Measurements from ENCODE around the gene ADAMTS2. TPM values are rescaled to one million over a fixed set of nuclear protein-coding genes. Genes with fewer than 3 reads are reported as not detected.

ADAMTS2 gene
- total RNA-seq, 1 donor from 2014 or later = not detected

DNA sequence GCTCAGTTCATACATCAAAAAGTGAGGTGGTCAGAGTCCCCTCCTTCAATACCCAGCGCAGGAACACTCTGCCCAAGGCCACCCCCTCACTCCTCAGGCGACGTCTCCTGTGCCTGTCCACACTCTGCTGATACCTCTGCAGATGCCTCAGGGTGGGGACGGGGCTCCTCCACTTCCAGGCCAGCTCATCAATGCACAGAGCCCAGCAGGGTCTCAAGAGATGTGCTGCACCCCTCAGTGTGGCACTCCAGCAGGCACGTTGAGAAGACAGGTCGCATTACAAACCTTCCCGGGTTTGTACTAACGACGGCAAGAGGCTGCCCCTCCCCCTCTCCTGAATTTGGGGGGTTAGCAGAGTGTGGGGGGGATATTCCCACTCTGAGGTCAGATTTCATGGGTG, 156.6 kb downstream of the ADAMTS2 start:
- no peaks in the 10 kb centered on the region for H3K36me3 Mint-ChIP-seq (ENCODE audit: low read depth)
- no peak overlapping the region for H3K27ac Mint-ChIP-seq
- no peak overlapping the region for H3K4me3 Mint-ChIP-seq (ENCODE audit: low read depth)
- no peaks in the 10 kb centered on the region for H3K4me1 Mint-ChIP-seq (ENCODE audit: low read depth)
- intact Hi-C loops (cut with micrococcal nuclease) = no loop called here
- H3K9me3 Mint-ChIP-seq = no peaks in the 10 kb centered on the region
- no peaks in the 10 kb centered on the region for H3K27me3 Mint-ChIP-seq (ENCODE audit: low read depth)
- no peak for DNase-seq (ENCODE audit: low spot score)

DNA sequence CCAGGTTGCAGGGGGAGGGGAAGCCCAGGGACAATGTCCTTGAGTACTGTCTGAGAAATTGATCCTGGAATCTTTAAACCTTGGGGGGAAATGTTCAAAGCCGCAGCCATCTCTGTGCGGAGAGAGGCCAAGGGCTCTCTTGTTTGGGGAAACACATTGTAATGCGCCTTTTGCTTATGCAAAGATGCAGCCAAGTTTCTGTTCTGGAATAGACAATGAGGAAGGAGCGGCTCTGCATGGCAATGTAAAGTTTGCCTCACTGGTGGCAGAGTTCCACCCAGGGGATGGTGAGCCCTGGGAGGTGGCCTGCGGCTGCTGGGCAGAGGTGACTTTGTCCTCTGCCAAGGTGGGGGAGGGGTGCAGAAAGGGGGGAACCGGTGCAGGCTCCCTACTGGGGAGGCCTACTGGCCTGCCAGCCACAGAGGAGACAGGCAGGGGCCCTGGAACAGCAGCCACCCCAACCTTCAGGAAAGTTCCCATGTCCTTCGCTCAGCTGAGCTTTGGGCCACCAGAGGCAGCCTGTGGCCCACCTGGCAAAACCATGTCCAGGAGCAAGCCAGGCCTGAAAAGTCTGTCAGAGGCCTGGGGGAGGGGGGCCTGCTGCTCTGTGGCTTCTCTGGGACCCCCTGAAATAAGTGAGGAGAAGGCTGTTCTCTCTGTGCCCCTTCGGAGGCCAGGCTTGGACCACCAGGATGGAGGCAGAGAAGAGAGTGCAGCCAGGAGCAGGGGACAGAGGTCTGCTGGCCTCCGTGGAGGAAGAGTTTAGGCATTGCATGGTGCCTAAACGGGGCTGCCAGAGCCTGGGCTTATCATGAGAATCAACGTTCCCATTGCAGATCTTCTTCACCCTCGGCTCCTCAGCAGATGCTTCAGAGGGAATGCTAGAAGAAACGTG, 157.3 kb downstream of the ADAMTS2 start:
- Mint-ChIP-seq H3K4me1 (ENCODE audit: low read depth) (no peaks in the 10 kb centered on the region), H3K9me3 (no peaks in the 10 kb centered on the region), H3K27me3 (ENCODE audit: low read depth) (no peaks in the 10 kb centered on the region), H3K36me3 (ENCODE audit: low read depth) (no peaks in the 10 kb centered on the region), H3K4me3 (ENCODE audit: low read depth) (no peak overlapping the region), H3K27ac (no peak overlapping the region)
- intact Hi-C loops (cut with micrococcal nuclease) = no loop called here
- DNase-seq (ENCODE audit: low spot score) = no peak

DNA sequence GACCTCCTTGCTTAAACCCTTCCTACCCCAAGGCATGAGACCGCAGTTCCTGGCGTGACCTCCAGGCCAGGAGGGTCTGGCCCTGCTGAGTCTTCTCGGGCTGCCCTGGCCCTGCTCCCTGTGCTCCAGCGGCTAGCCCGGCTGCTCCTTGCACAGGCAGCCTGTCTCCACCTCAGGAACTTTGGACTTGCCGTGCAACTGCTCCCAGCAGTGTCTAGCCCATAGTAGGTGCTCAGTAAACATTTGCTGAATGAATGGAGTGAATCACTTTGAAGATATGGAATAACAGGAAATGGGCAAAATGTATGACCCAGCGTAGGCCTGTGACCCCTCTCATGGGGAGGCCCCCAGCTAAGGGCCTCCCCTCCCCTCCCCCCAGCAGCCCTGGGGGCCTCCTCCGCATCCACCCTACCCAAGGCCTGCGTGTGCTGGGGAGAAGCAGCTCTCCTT, 158.0 kb downstream of the ADAMTS2 start:
- DNase-seq (ENCODE audit: low spot score) = no peak
- intact Hi-C loops (cut with micrococcal nuclease) = no loop called here
- H3K4me1 Mint-ChIP-seq (ENCODE audit: low read depth) = no peaks in the 10 kb centered on the region
- no peak overlapping the region for H3K27ac Mint-ChIP-seq
- no peaks in the 10 kb centered on the region for H3K27me3 Mint-ChIP-seq (ENCODE audit: low read depth)
- H3K9me3 Mint-ChIP-seq = no peaks in the 10 kb centered on the region
- no peak overlapping the region for H3K4me3 Mint-ChIP-seq (ENCODE audit: low read depth)
- H3K36me3 Mint-ChIP-seq (ENCODE audit: low read depth) = no peaks in the 10 kb centered on the region

DNA sequence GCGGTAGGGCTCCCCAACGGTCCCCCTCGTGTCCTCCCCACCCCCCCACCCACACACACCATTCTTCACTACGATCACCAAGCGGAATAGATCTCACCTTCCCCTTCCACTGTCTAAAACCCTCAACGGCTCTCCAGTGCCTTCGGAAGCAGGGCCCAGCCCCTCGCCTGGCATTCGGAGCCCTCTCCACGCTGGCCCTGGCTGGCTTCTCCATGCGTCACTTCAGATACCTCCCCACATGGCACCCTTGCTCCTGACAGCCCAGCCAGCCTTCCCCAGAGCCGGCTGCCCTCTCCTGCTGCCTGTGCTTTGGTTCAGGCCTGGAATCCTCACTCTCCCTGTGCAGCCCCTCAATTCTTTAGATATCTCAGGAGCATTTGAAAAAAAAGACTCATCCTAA, 158.5 kb downstream of the ADAMTS2 start:
- DNase-seq (ENCODE audit: low spot score) = no peak
- Mint-ChIP-seq H3K27me3 (ENCODE audit: low read depth) (no peaks in the 10 kb centered on the region), H3K27ac (no peak overlapping the region), H3K4me1 (ENCODE audit: low read depth) (no peaks in the 10 kb centered on the region), H3K9me3 (no peaks in the 10 kb centered on the region), H3K36me3 (ENCODE audit: low read depth) (no peaks in the 10 kb centered on the region), H3K4me3 (ENCODE audit: low read depth) (no peak overlapping the region)
- intact Hi-C loops (cut with micrococcal nuclease) = no loop called here

DNA sequence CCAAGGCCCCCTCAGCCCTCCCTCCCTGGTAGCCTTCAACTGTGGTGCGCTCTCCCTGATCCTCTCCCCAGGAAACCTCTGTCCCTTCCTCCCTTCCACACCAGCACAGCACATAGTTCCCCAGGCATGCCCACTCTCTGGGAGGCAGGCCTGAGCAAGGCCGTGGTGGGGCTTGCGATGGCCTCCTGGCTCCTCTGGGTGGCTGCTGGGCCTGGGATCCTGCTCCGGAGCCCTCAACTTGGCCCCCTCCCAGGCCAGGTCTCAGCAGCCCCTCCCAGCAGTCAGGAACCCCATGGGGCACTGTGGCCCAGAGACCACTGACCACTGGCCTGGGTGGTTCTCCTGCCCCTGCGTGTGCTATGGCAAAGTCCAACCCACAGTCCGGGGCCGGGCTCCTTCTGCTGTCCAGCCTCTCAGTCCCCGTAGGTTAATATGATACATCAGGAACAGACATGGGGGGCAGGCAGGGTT, 159.3 kb downstream of the ADAMTS2 start:
- Mint-ChIP-seq H3K27ac (no peak overlapping the region), H3K9me3 (no peaks in the 10 kb centered on the region), H3K4me1 (ENCODE audit: low read depth) (no peaks in the 10 kb centered on the region), H3K27me3 (ENCODE audit: low read depth) (no peaks in the 10 kb centered on the region), H3K4me3 (ENCODE audit: low read depth) (no peak overlapping the region), H3K36me3 (ENCODE audit: low read depth) (no peaks in the 10 kb centered on the region)
- intact Hi-C loops (cut with micrococcal nuclease) = no loop called here
- no peak for DNase-seq (ENCODE audit: low spot score)

DNA sequence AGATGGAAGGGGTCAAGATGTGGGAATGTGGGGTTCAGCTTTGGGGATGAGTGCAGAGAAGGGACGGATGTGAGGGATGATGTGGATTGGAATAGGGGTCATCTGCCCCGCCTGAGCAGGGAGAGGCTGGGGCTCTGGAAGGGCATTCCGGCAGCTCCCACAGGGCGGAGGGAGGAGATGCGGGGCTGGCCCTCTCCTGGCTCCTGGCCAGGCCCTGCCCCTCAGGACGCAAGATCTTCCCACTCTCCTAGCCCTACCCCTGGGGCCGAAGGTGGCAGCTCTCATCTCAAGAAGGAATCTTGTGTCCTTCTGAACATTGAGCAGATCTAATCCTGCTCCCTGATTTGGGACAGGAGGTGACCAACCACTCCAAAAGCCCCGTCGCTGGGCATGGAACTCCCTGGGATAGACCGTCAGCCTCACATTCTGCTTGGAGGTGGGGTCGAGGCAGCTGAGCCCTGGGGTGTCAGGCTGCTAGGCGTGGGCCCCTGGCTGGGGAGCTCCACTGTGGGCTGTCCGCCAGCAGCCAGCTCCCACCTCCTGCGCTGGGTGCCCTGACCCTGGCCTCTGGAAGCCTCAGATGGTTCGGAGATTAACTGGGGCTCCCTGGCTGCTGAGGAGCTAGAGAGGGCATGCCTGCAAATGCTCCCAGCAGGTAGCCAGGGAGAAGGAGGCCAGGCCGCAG, 159.9 kb downstream of the ADAMTS2 start:
- Mint-ChIP-seq H3K4me3 (ENCODE audit: low read depth) (no peak overlapping the region), H3K4me1 (ENCODE audit: low read depth) (no peaks in the 10 kb centered on the region), H3K27me3 (ENCODE audit: low read depth) (no peaks in the 10 kb centered on the region), H3K27ac (no peak overlapping the region), H3K9me3 (no peaks in the 10 kb centered on the region), H3K36me3 (ENCODE audit: low read depth) (no peaks in the 10 kb centered on the region)
- intact Hi-C loops (cut with micrococcal nuclease) = no loop called here
- DNase-seq (ENCODE audit: low spot score) = no peak

DNA sequence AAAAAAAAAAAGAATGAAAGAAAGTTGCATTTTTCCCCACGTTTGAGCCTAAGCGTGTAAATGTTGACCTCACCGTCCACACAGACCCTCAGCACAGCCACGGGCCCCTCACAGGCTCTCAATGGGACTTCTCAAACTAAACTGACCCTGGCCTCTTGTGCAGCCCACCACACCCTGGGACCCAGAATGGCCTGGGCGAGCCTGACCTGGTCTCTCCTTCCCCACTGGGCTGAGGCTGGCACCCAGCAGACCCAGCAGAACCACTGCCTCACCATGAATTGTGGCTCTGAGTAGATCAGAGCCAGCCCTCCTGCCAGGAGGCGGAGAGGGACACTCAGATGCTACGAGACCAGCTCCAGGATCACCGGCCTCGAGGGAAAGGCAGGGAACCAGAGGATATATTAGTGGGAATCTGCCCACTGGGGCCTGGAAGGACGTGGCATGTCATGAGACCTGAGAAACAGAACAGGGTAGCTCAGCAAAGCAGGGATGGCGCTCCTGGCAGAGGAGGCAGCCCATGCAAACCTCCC, 160.7 kb downstream of the ADAMTS2 start:
- no peak for DNase-seq (ENCODE audit: low spot score)
- no peak overlapping the region for H3K27ac Mint-ChIP-seq

DNA sequence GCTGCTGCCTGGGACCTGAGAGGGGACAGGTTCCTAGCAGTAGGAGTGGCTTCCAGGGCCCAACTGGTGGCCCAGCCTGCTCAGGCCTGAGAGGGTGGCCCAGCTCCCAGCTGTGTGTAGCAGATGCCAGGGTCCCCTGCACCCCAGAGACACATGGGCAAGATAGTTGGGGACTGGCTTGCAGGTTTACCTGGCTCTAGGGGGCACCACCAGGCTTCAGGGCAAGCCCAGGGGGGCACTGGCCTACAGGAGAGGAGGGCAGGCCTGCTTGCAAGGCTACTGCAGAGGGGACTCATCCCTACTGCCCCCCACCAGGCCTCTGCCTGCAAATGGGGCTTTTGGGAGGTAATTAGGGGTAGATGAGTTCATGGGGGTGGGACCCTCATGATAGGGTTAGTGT, 161.8 kb downstream of the ADAMTS2 start:
- Mint-ChIP-seq H3K9me3 (peaks cover 3% of the 10 kb centered on the region), H3K27ac (no peak overlapping the region), H3K27me3 (ENCODE audit: low read depth) (no peaks in the 10 kb centered on the region), H3K36me3 (ENCODE audit: low read depth) (no peaks in the 10 kb centered on the region), H3K4me3 (ENCODE audit: low read depth) (no peak overlapping the region), H3K4me1 (ENCODE audit: low read depth) (no peaks in the 10 kb centered on the region)
- intact Hi-C loops (cut with micrococcal nuclease) = no loop called here
- no peak for DNase-seq (ENCODE audit: low spot score)

More for the DNA sequence above, 160.7 kb downstream of the ADAMTS2 start:
- intact Hi-C loops (cut with micrococcal nuclease) = no loop called here
- Mint-ChIP-seq H3K36me3 (ENCODE audit: low read depth) (no peaks in the 10 kb centered on the region), H3K4me1 (ENCODE audit: low read depth) (no peaks in the 10 kb centered on the region), H3K4me3 (ENCODE audit: low read depth) (no peak overlapping the region), H3K9me3 (no peaks in the 10 kb centered on the region), H3K27me3 (ENCODE audit: low read depth) (no peaks in the 10 kb centered on the region)

DNA sequence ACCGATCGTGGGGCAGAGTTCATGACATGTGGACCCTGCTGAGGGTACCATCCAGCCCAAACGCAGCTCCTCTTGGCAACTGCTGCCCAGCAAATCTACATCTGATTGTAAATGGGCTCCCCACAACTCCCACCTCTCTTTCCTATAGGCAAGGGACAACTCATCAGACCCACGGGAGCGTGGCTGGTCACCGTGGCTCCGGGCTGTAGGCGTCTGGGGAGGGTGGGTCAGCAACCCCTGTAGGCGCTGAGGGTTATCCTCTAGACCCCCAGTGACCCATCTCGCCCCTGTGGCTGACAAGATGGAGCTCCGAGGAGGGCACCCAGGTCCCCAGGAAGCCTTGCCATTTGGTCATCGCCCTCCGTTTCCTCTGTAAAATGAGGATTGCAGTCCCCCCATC, 162.7 kb downstream of the ADAMTS2 start:
- H3K4me3 Mint-ChIP-seq (ENCODE audit: low read depth) = no peak overlapping the region
- no peak overlapping the region for H3K27ac Mint-ChIP-seq
- intact Hi-C loops (cut with micrococcal nuclease) = no loop called here
- H3K27me3 Mint-ChIP-seq (ENCODE audit: low read depth) = no peaks in the 10 kb centered on the region
- H3K36me3 Mint-ChIP-seq (ENCODE audit: low read depth) = no peaks in the 10 kb centered on the region
- H3K4me1 Mint-ChIP-seq (ENCODE audit: low read depth) = no peaks in the 10 kb centered on the region
- H3K9me3 Mint-ChIP-seq = peaks cover 4% of the 10 kb centered on the region
- DNase-seq (ENCODE audit: low spot score) = no peak

DNA sequence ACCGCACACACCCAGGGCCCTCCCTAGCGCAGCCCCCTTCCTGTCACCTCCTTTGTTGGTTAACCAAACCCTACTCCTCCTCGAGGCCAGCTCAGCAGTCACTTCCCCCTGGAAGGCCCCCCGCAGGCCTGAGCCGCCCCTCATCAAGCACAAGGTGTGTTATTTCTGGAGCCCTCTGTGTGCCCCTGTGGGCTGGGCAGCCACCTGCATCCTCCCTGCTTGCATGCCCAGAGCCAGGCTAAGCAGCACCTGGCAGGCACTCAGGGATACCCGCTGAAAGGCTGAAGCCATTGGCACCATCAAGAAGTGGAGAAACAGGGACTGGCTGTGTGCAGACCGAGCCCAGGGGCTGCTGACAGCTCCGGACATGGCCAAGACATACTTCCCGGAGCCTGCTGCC, 163.3 kb downstream of the ADAMTS2 start:
- intact Hi-C loops (cut with micrococcal nuclease) = no loop called here
- Mint-ChIP-seq H3K27ac (no peak overlapping the region), H3K4me1 (ENCODE audit: low read depth) (no peaks in the 10 kb centered on the region), H3K4me3 (ENCODE audit: low read depth) (no peak overlapping the region), H3K36me3 (ENCODE audit: low read depth) (no peaks in the 10 kb centered on the region), H3K9me3 (peaks cover 4% of the 10 kb centered on the region), H3K27me3 (ENCODE audit: low read depth) (no peaks in the 10 kb centered on the region)
- no peak for DNase-seq (ENCODE audit: low spot score)

DNA sequence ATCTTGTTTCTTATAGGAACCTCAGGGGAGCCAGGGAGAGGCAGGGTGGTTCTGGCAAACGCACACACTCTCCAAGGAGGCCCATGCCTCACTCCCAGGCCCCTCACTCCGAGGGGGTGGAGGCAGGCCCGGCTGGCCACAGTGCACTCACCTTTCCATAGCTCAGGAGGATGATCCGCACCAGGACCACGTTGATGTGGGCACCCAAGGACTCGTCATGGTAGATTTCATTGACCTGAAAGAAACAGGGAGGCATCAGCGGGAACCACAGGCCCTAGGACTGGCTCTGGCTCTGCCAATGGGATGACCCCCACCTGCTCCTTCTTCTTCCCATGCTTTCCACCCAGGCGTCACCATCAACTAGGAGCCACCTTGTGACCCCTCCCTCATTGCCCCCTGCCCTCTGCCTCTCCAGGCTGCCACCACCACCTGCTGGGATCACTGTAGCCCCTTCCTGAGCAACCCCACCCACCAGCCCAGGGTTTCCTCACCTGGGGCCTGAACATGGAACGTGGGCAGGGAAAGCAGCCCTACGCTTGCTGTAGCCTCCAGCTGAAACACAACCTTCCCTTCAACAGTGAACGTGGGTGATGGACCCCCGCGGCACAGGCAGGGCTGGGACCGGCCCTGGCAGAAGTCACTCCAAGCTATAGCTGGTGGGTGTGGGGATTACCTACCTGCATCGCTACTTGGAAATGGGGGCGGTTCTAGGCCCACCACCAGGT, 164.2 kb downstream of the ADAMTS2 start:
- Mint-ChIP-seq H3K27ac (no peak overlapping the region), H3K9me3 (peaks cover 4% of the 10 kb centered on the region), H3K36me3 (ENCODE audit: low read depth) (no peaks in the 10 kb centered on the region), H3K27me3 (ENCODE audit: low read depth) (no peaks in the 10 kb centered on the region), H3K4me3 (ENCODE audit: low read depth) (no peak overlapping the region), H3K4me1 (ENCODE audit: low read depth) (no peaks in the 10 kb centered on the region)
- intact Hi-C loops (cut with micrococcal nuclease) = no loop called here
- no peak for DNase-seq (ENCODE audit: low spot score)

DNA sequence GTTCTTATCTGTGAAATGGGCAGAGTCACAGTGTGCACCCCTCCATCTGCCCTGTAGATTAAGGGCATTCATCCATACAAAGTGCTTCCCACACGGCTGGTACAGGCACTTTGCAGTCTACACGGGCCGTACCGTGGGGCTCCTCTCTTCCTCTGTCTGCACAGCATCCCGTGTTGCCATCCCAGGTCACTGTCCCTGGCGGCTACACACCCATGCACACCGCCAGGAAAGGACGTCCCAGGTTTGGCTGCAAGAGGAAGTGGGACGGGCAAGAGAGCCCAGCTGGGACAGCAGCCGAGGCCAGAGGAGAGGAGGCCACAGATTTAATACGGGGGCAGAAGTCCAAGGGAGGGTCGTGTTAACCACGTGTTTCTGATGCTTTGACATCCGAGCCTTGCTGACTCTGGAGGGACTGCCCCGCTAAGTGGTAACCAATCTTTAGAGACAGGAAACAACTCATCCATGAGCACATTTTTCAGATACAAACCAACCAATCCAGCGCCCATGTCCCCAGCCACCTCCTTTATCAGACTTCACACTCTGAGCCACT, 165.1 kb downstream of the ADAMTS2 start:
- no peak for DNase-seq (ENCODE audit: low spot score)
- H3K4me3 Mint-ChIP-seq (ENCODE audit: low read depth) = no peak overlapping the region
- no peaks in the 10 kb centered on the region for H3K4me1 Mint-ChIP-seq (ENCODE audit: low read depth)
- H3K27ac Mint-ChIP-seq = no peak overlapping the region
- no peaks in the 10 kb centered on the region for H3K36me3 Mint-ChIP-seq (ENCODE audit: low read depth)
- H3K27me3 Mint-ChIP-seq (ENCODE audit: low read depth) = no peaks in the 10 kb centered on the region
- intact Hi-C loops (cut with micrococcal nuclease) = no loop called here
- H3K9me3 Mint-ChIP-seq = peaks cover 4% of the 10 kb centered on the region

Measured in activated T-helper 2 cell treated with anti-CD3 and anti-CD28 coated beads, Interferon-gamma antibody, Interleukin-2, Interleukin-4, amounts not matched to agents 10 μg/mL and 5 μg/mL and 100 μg/mL, durations not matched to agents 14 hours and 24 hours and 36 hours (primary cell).